ENCODE data around the gene EPHB2. TPM values are rescaled to one million over a fixed set of nuclear protein-coding genes. Genes with fewer than 3 reads are reported as not detected.

EPHB2 gene
- total RNA-seq, 5 donors from 2014 or later (not counting 1 experiment from before 2014, with no cell fraction given) = 0.06 to 0.20 (median 0.12) TPM; not detected in 2

DNA sequence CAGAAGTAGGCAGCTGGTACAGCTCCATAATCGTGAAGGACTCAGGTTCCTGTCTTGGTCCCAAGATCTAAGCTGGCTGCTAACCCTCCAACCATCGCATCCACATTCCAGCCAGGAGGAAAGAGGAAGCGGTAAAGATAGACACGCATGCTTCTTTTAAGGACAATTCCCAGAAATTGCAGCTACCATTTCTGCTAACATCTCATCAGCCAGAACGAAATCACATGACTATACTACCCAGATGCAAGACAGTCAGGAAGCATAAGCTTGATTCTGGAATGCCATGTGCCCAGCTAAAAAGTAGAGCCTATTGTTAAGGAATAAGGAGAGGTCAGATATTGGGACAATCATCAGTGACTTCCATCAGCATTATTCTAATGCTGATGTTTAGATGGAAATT is 110.4 kb downstream of the EPHB2 start:
- DNase-seq = no peak
- H3K4me3 ChIP-seq (ENCODE audit: control insufficient read depth in 1 of 2, extremely low read depth in 1 of 2, low read length in 1 of 2) = no peak overlapping the region
- no peaks in the 10 kb centered on the region for H3K36me3 Mint-ChIP-seq
- H3K27me3 Mint-ChIP-seq = peaks cover 7 to 15% of the 10 kb centered on the region in 2 donors
- H3K36me3 ChIP-seq (ENCODE audit: control insufficient read depth in 2 of 2, extremely low read depth in 1 of 2, insufficient read depth in 1 of 2, low read length in 1 of 2) = no peaks in the 10 kb centered on the region
- ATAC-seq (replicated peaks in 1 of 4) = no peak
- no peaks in the 10 kb centered on the region for H3K4me1 Mint-ChIP-seq
- H3K27ac ChIP-seq (ENCODE audit: low read length) = no peak overlapping the region
- ChIA-PET POLR2A (no interaction called here), CTCF (no interaction called here)
- H3K27me3 ChIP-seq (replicated peaks in 1 of 2; ENCODE audit: control insufficient read depth in 2 of 2, extremely low read depth in 1 of 2, insufficient read depth in 2 of 2, low read length in 1 of 2) = peaks cover 0 to 29% of the 10 kb centered on the region in 2 experiments
- H3K9me3 Mint-ChIP-seq = no peaks in the 10 kb centered on the region
- 56% methylated on average over 2 of the region's 5 CpGs for WGBS (ENCODE audit: insufficient coverage)
- H3K27ac Mint-ChIP-seq = no peak overlapping the region
- no peaks in the 10 kb centered on the region for H3K4me1 ChIP-seq (ENCODE audit: control insufficient read depth in 1 of 2, extremely low read depth in 1 of 2, insufficient read depth in 2 of 2, low read length in 2 of 2)
- no peaks in the 10 kb centered on the region for H3K9me3 ChIP-seq
- no peak overlapping the region for H3K4me3 Mint-ChIP-seq

DNA sequence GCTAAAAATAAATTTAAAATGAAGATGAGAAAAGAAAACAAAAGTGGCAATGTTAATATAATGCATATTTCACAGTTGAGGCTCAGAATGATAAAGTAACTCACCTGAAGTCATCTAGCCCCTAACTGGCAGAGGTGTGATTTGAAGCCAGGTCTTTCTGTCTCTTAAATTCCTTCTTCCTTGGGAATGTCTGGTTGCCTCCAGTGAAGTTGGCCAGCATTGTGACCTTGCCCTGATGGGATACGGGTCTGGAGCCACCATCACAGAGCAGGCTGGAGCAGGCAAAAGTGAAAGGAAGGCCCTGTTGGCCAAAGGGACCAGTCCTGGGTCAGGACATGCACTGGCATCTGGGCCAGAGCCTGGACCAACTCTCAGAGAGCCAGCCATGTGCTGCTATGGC is 111.7 kb downstream of the EPHB2 start:
- Histone ChIP-seq H3K36me3 (ENCODE audit: control insufficient read depth in 2 of 2, extremely low read depth in 1 of 2, insufficient read depth in 1 of 2, low read length in 1 of 2) (no peaks in the 10 kb centered on the region), H3K4me1 (ENCODE audit: control insufficient read depth in 1 of 2, extremely low read depth in 1 of 2, insufficient read depth in 2 of 2, low read length in 2 of 2) (no peaks in the 10 kb centered on the region), H3K9me3 (no peaks in the 10 kb centered on the region), H3K27ac (ENCODE audit: low read length) (no peak overlapping the region), H3K4me3 (ENCODE audit: control insufficient read depth in 1 of 2, extremely low read depth in 1 of 2, low read length in 1 of 2) (no peak overlapping the region), H3K27me3 (replicated peaks in 1 of 2; ENCODE audit: control insufficient read depth in 2 of 2, extremely low read depth in 1 of 2, insufficient read depth in 2 of 2, low read length in 1 of 2) (peaks cover 0 to 33% of the 10 kb centered on the region in 2 experiments)
- WGBS (ENCODE audit: insufficient coverage) = 58% methylated on average over 1 of the region's 1 CpG
- H3K4me3 Mint-ChIP-seq = no peak overlapping the region
- no peaks in the 10 kb centered on the region for H3K4me1 Mint-ChIP-seq
- DNase-seq = no peak
- no peaks in the 10 kb centered on the region for H3K9me3 Mint-ChIP-seq
- peaks cover 7 to 15% of the 10 kb centered on the region in 2 donors for H3K27me3 Mint-ChIP-seq
- POLR2A ChIA-PET = no interaction called here
- CTCF ChIA-PET = no interaction called here
- H3K27ac Mint-ChIP-seq = no peak overlapping the region
- ATAC-seq (replicated peaks in 1 of 4) = no peak
- H3K36me3 Mint-ChIP-seq = no peaks in the 10 kb centered on the region

DNA sequence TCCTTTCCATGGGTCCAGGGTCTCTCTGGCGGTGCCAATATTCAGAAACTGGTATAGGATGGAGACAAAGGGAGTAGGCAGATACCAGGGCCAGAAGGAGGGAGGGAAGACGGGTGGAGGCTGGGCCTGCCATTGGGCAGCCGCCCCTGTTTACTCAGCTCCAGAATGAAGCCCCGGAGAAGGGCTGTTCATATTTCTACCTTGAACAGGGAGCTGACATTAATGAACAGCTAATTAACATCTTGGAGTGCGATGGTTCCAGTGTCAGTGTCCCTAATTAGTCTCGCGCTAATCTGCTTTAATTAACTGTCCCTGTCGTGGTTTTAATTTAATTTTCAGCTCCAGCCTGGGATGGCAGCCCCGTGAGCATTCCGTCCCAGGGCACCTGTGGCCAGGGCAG is 113.8 kb downstream of the EPHB2 start:
- Mint-ChIP-seq H3K27ac (no peak overlapping the region), H3K27me3 (peaks cover 0 to 11% of the 10 kb centered on the region in 2 donors), H3K4me1 (no peaks in the 10 kb centered on the region), H3K4me3 (no peak overlapping the region), H3K9me3 (no peaks in the 10 kb centered on the region), H3K36me3 (no peaks in the 10 kb centered on the region)
- no peaks in the 10 kb centered on the region for H3K36me3 ChIP-seq (ENCODE audit: control insufficient read depth in 2 of 2, extremely low read depth in 1 of 2, insufficient read depth in 1 of 2, low read length in 1 of 2)
- CTCF ChIA-PET = no interaction called here
- no peaks in the 10 kb centered on the region for H3K4me1 ChIP-seq (ENCODE audit: control insufficient read depth in 1 of 2, extremely low read depth in 1 of 2, insufficient read depth in 2 of 2, low read length in 2 of 2)
- no peak overlapping the region for H3K27ac ChIP-seq (ENCODE audit: low read length)
- POLR2A ChIA-PET = no interaction called here
- no peak for ATAC-seq (replicated peaks in 1 of 4)
- H3K9me3 ChIP-seq = no peaks in the 10 kb centered on the region
- DNase-seq = no peak
- 91% methylated on average over 10 of the region's 10 CpGs for WGBS (ENCODE audit: insufficient coverage)
- no peak overlapping the region for H3K4me3 ChIP-seq (ENCODE audit: control insufficient read depth in 1 of 2, extremely low read depth in 1 of 2, low read length in 1 of 2)
- H3K27me3 ChIP-seq (replicated peaks in 1 of 2; ENCODE audit: control insufficient read depth in 2 of 2, extremely low read depth in 1 of 2, insufficient read depth in 2 of 2, low read length in 1 of 2) = peaks cover 0 to 20% of the 10 kb centered on the region in 2 experiments

DNA sequence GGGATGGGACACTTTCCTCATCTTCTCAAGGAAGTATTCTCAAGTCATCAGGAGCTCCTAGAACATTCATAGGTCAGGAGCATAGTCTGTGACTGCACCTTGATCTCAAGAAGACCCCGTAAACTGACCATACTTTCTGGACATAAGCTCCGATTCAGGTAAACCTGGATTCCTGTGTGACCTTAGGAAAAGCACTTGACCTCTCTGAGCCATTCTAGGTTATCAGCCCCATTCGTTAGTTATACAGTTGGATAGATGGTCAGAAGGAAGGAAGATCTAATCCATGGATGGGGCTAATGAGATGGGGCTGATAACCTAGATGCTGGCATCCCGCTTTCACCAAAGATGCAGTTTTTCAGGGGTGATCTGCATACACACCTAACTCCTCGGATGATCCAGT is 114.3 kb downstream of the EPHB2 start:
- peaks cover 0 to 20% of the 10 kb centered on the region in 2 experiments for H3K27me3 ChIP-seq (replicated peaks in 1 of 2; ENCODE audit: control insufficient read depth in 2 of 2, extremely low read depth in 1 of 2, insufficient read depth in 2 of 2, low read length in 1 of 2)
- H3K4me3 ChIP-seq (ENCODE audit: control insufficient read depth in 1 of 2, extremely low read depth in 1 of 2, low read length in 1 of 2) = no peak overlapping the region
- no peaks in the 10 kb centered on the region for H3K4me1 ChIP-seq (ENCODE audit: control insufficient read depth in 1 of 2, extremely low read depth in 1 of 2, insufficient read depth in 2 of 2, low read length in 2 of 2)
- H3K9me3 ChIP-seq = no peaks in the 10 kb centered on the region
- 81% methylated on average over 3 of the region's 5 CpGs for WGBS (ENCODE audit: insufficient coverage)
- no peaks in the 10 kb centered on the region for H3K4me1 Mint-ChIP-seq
- ATAC-seq (replicated peaks in 1 of 4) = no peak
- ChIA-PET CTCF (interaction anchor here in 1 of 2 donors (0.6 kb wide), 1 partner anchor 108 kb away, joined by 3 read pairs; no protein-coding TSS in a partner anchor), POLR2A (no interaction called here)
- DNase-seq = no peak
- no peak overlapping the region for H3K27ac ChIP-seq (ENCODE audit: low read length)
- peaks cover 0 to 13% of the 10 kb centered on the region in 2 donors for H3K27me3 Mint-ChIP-seq
- H3K4me3 Mint-ChIP-seq = no peak overlapping the region
- no peaks in the 10 kb centered on the region for H3K36me3 ChIP-seq (ENCODE audit: control insufficient read depth in 2 of 2, extremely low read depth in 1 of 2, insufficient read depth in 1 of 2, low read length in 1 of 2)
- no peaks in the 10 kb centered on the region for H3K36me3 Mint-ChIP-seq
- H3K27ac Mint-ChIP-seq = no peak overlapping the region
- H3K9me3 Mint-ChIP-seq = no peaks in the 10 kb centered on the region

- H3K36me3 ChIP-seq (ENCODE audit: control insufficient read depth in 2 of 2, extremely low read depth in 1 of 2, insufficient read depth in 1 of 2, low read length in 1 of 2) = no peaks in the 10 kb centered on the region
- H3K27ac ChIP-seq (ENCODE audit: low read length) = no peak overlapping the region
- no peak overlapping the region for H3K4me3 Mint-ChIP-seq
- H3K4me1 ChIP-seq (ENCODE audit: control insufficient read depth in 1 of 2, extremely low read depth in 1 of 2, insufficient read depth in 2 of 2, low read length in 2 of 2) = no peaks in the 10 kb centered on the region
- no peaks in the 10 kb centered on the region for H3K9me3 ChIP-seq
- ATAC-seq (replicated peaks in 1 of 4) = no peak
- CTCF ChIA-PET = interaction anchor here in 1 of 2 donors (0.6 kb wide), 1 partner anchor 108 kb away, joined by 3 read pairs; no protein-coding TSS in a partner anchor
- 55% methylated on average over 4 of the region's 4 CpGs for WGBS (ENCODE audit: insufficient coverage)
- peaks cover 2 to 14% of the 10 kb centered on the region in 2 donors for H3K27me3 Mint-ChIP-seq
- H3K27me3 ChIP-seq (replicated peaks in 1 of 2; ENCODE audit: control insufficient read depth in 2 of 2, extremely low read depth in 1 of 2, insufficient read depth in 2 of 2, low read length in 1 of 2) = peaks cover 0 to 23% of the 10 kb centered on the region in 2 experiments
- no peaks in the 10 kb centered on the region for H3K4me1 Mint-ChIP-seq
- H3K4me3 ChIP-seq (ENCODE audit: control insufficient read depth in 1 of 2, extremely low read depth in 1 of 2, low read length in 1 of 2) = no peak overlapping the region
- POLR2A ChIA-PET = no interaction called here
- no peak for DNase-seq
- no peak overlapping the region for H3K27ac Mint-ChIP-seq
- no peaks in the 10 kb centered on the region for H3K36me3 Mint-ChIP-seq
- no peaks in the 10 kb centered on the region for H3K9me3 Mint-ChIP-seq
Measured at GRCh38 chr1:22825486-22826189, 115.0 kb downstream of the EPHB2 start.

GRCh38 chr1:22826604-22827580 is 116.3 kb downstream of the EPHB2 start:
- Mint-ChIP-seq H3K36me3 (no peaks in the 10 kb centered on the region), H3K4me3 (no peak overlapping the region), H3K27me3 (peaks cover 10 to 20% of the 10 kb centered on the region in 2 donors), H3K27ac (no peak overlapping the region), H3K4me1 (no peaks in the 10 kb centered on the region), H3K9me3 (no peaks in the 10 kb centered on the region)
- 83% methylated on average over 9 of the region's 15 CpGs for WGBS (ENCODE audit: insufficient coverage)
- ChIA-PET POLR2A (no interaction called here), CTCF (no interaction called here)
- Histone ChIP-seq H3K27ac (ENCODE audit: low read length) (no peak overlapping the region), H3K36me3 (ENCODE audit: control insufficient read depth in 2 of 2, extremely low read depth in 1 of 2, insufficient read depth in 1 of 2, low read length in 1 of 2) (no peaks in the 10 kb centered on the region), H3K9me3 (no peaks in the 10 kb centered on the region), H3K27me3 (replicated peaks in 1 of 2; ENCODE audit: control insufficient read depth in 2 of 2, extremely low read depth in 1 of 2, insufficient read depth in 2 of 2, low read length in 1 of 2) (peaks cover 0 to 31% of the 10 kb centered on the region in 2 experiments), H3K4me1 (ENCODE audit: control insufficient read depth in 1 of 2, extremely low read depth in 1 of 2, insufficient read depth in 2 of 2, low read length in 2 of 2) (no peaks in the 10 kb centered on the region), H3K4me3 (ENCODE audit: control insufficient read depth in 1 of 2, extremely low read depth in 1 of 2, low read length in 1 of 2) (no peak overlapping the region)
- no peak for DNase-seq
- no peak for ATAC-seq (replicated peaks in 1 of 4)

Data from T-cell (primary cell).